GM18508 (cell line): ENCODE results near the gene HIVEP2.

Source experiments
- ATAC-seq: cut with Tn5 transposase; IDR thresholded peaks from one replicate; pipeline ENCODE4 v1.9.1; 2021; ENCODE audit warnings: moderate number of reproducible peaks; ENCODE audit not compliant: insufficient read depth, unreplicated experiment

Gene HIVEP2

GRCh38 chr6:142846883-142847287 is 98.1 kb downstream of the HIVEP2 start:
- ATAC-seq = no peak

- no peak for ATAC-seq
These were observed 98.5 kb downstream of the HIVEP2 start for GRCh38 chr6:142846459-142846831.

GRCh38 chr6:142845624-142846458 is 99.1 kb downstream of the HIVEP2 start:
- ATAC-seq = no peak

GRCh38 chr6:142845143-142845571 is 99.8 kb downstream of the HIVEP2 start:
- peak; percentile 40 for ATAC-seq

GRCh38 chr6:142844065-142844755 is 100.8 kb downstream of the HIVEP2 start:
- no peak for ATAC-seq

- no peak for ATAC-seq
These were observed 101.6 kb downstream of the HIVEP2 start for GRCh38 chr6:142843361-142843760.

GRCh38 chr6:142842418-142843261 is 102.3 kb downstream of the HIVEP2 start:
- ATAC-seq = peak; percentile 55

GRCh38 chr6:142841915-142842314 is 103.1 kb downstream of the HIVEP2 start:
- no peak for ATAC-seq

- no peak for ATAC-seq
These were observed 105.3 kb downstream of the HIVEP2 start for GRCh38 chr6:142839686-142840040.

GRCh38 chr6:142838821-142839685 is 105.9 kb downstream of the HIVEP2 start:
- ATAC-seq = no peak

- ATAC-seq = no peak
These were observed 109.0 kb downstream of the HIVEP2 start for GRCh38 chr6:142835787-142836535.

GRCh38 chr6:142834853-142835252 is 110.1 kb downstream of the HIVEP2 start:
- ATAC-seq = no peak

- no peak for ATAC-seq
These were observed 111.2 kb downstream of the HIVEP2 start for GRCh38 chr6:142833798-142834197.

- ATAC-seq = no peak
These were observed 111.9 kb downstream of the HIVEP2 start for GRCh38 chr6:142833054-142833453.

GRCh38 chr6:142830807-142831206 is 114.2 kb downstream of the HIVEP2 start:
- ATAC-seq = no peak

GRCh38 chr6:142830116-142830710 is 114.8 kb downstream of the HIVEP2 start:
- no peak for ATAC-seq

GRCh38 chr6:142829556-142829955 is 115.4 kb downstream of the HIVEP2 start:
- ATAC-seq = no peak

GRCh38 chr6:142827991-142828390 is 117.0 kb downstream of the HIVEP2 start:
- ATAC-seq = no peak

GRCh38 chr6:142827369-142827768 is 117.6 kb downstream of the HIVEP2 start:
- ATAC-seq = no peak
